WTC11 (cell line): ENCODE data around the gene CCAR1. TPM values are rescaled to one million over a fixed set of nuclear protein-coding genes. Genes with fewer than 3 reads are reported as not detected.
"Not testable (repeated sequence)": the region's sequence is repeated elsewhere in the genome, so short reads cannot be mapped to it uniquely, and the experiment has no call there.

Experiments used
- ATAC-seq: fragments of 200-7000 bp; cut with Tn5 transposase; 2 replicates; pipeline ENCODE4 v1.10.0; 2021; ENCODE audit warnings: mild to moderate bottlenecking, moderate library complexity
- CTCF ChIA-PET: fragments of 300-600 bp; sonication (Branson Sonifier 250); formaldehyde crosslinking; loops from one replicate; lab custom pipeline; 2021; ENCODE audit warnings: antibody characterized with exemption; lab: Charles Lee
- POLR2A ChIA-PET: fragments of 350-600 bp; sonication (Branson Sonifier 250); formaldehyde crosslinking; loops from one replicate; lab custom pipeline; 2021; ENCODE audit warnings: antibody characterized with exemption; lab: Charles Lee
- DNase-seq: peaks from one replicate; pipeline ENCODE4 v3.0.0; 2021; ENCODE audit warnings: low spot score
- H3K27ac Mint-ChIP-seq: 2 replicates; pipeline ENCODE4 v1.8.0; 2021; ENCODE audit warnings: mixed read lengths
- H3K27me3 Mint-ChIP-seq: 2 replicates; pipeline ENCODE4 v1.8.0; 2021; ENCODE audit warnings: low read depth, mild to moderate bottlenecking, moderate library complexity, mixed read lengths
- H3K36me3 Mint-ChIP-seq: 2 replicates; pipeline ENCODE4 v1.8.0; 2021; ENCODE audit warnings: mixed read lengths
- H3K4me1 Mint-ChIP-seq: 2 replicates; pipeline ENCODE4 v1.8.0; 2022; ENCODE audit warnings: mixed read lengths
- H3K4me3 Mint-ChIP-seq: 2 replicates; pipeline ENCODE4 v1.8.0; 2021; ENCODE audit warnings: mild to moderate bottlenecking, moderate library complexity, mixed read lengths
- H3K9me3 Mint-ChIP-seq: 2 replicates; pipeline ENCODE4 v1.8.0; 2021; ENCODE audit warnings: mixed read lengths
- ATF6 ChIP-seq: sonication (generic); formaldehyde crosslinking; IDR thresholded peaks from 2 replicates; pipeline ENCODE4 v1.8.1; 2023; ENCODE audit warnings: mild to moderate bottlenecking, missing genetic modification reagents
- CREM ChIP-seq: sonication (generic); formaldehyde crosslinking; IDR thresholded peaks from 2 replicates; pipeline ENCODE4 v1.8.1; 2022; ENCODE audit warnings: mild to moderate bottlenecking, missing genetic modification reagents, moderate library complexity
- CTCF ChIP-seq: fragments of 200-600 bp; IDR thresholded peaks from 2 replicates; pipeline ENCODE4 v1.8.0; 2022; ENCODE audit warnings: antibody characterized with exemption
- FOXK1 ChIP-seq: sonication (generic); formaldehyde crosslinking; IDR thresholded peaks from 2 replicates; pipeline ENCODE4 v1.8.0; 2022; ENCODE audit warnings: mild to moderate bottlenecking, moderate library complexity, missing genetic modification reagents
- GTF2I ChIP-seq: fragments of 250-450 bp; sonication (Bioruptor Pico); conservative IDR thresholded peaks from 2 replicates; pipeline ENCODE4 v1.4.0; 2021; ENCODE audit warnings: mild to moderate bottlenecking
- HMGA2 ChIP-seq: fragments of 250-450 bp; sonication (Bioruptor Pico); IDR thresholded peaks from 2 replicates; pipeline ENCODE4 v1.4.0; 2021; ENCODE audit warnings: mild to moderate bottlenecking, moderate library complexity
- NFE2L1 ChIP-seq: sonication (generic); formaldehyde crosslinking; IDR thresholded peaks from 2 replicates; pipeline ENCODE4 v1.8.1; 2023; ENCODE audit warnings: missing genetic modification reagents
- NFYB ChIP-seq: sonication (generic); formaldehyde crosslinking; conservative IDR thresholded peaks from 2 replicates; pipeline ENCODE4 v1.8.0; 2022; ENCODE audit warnings: low read depth, missing genetic modification reagents
- NR1H2 ChIP-seq: sonication (generic); formaldehyde crosslinking; IDR thresholded peaks from 2 replicates; pipeline ENCODE4 v1.9.0; 2021; ENCODE audit warnings: mild to moderate bottlenecking, moderate library complexity, missing genetic modification reagents
- ZBTB43 ChIP-seq: sonication (generic); formaldehyde crosslinking; IDR thresholded peaks from 2 replicates; pipeline ENCODE4 v1.8.1; 2023; ENCODE audit warnings: mild to moderate bottlenecking, missing genetic modification reagents
- ZNF219 ChIP-seq: sonication (generic); formaldehyde crosslinking; IDR thresholded peaks from 2 replicates; pipeline ENCODE4 v1.8.0; 2023; ENCODE audit warnings: missing genetic modification reagents, mild to moderate bottlenecking, borderline replicate concordance
- ZNF281 ChIP-seq: sonication (generic); formaldehyde crosslinking; IDR thresholded peaks from 2 replicates; pipeline ENCODE4 v1.8.0; 2023; ENCODE audit warnings: mild to moderate bottlenecking, missing genetic modification reagents
- ZNF416 ChIP-seq: fragments of 250-450 bp; sonication (Bioruptor Pico); IDR thresholded peaks from 2 replicates; pipeline ENCODE4 v1.9.0; 2021; ENCODE audit warnings: mild to moderate bottlenecking, inconsistent platforms
- ZNF512 ChIP-seq: sonication (generic); formaldehyde crosslinking; IDR thresholded peaks from 2 replicates; pipeline ENCODE4 v1.8.1; 2022; ENCODE audit warnings: missing genetic modification reagents, borderline replicate concordance
- total RNA-seq: library from RNA; stranded (reverse); gene quantifications from 3 replicates; pipeline ENCODE4 v1.2.3, GENCODE V29; 2021
- TF ChIP-seq, protein P1 (sequence below): sonication (generic); formaldehyde crosslinking; conservative IDR thresholded peaks from 2 replicates; pipeline ENCODE4 v1.8.1; 2022; ENCODE audit warnings: mild to moderate bottlenecking, missing genetic modification reagents

The CCAR1 gene
- total RNA-seq, 1 experiment from 2014 or later: 95.4 TPM

DNA sequence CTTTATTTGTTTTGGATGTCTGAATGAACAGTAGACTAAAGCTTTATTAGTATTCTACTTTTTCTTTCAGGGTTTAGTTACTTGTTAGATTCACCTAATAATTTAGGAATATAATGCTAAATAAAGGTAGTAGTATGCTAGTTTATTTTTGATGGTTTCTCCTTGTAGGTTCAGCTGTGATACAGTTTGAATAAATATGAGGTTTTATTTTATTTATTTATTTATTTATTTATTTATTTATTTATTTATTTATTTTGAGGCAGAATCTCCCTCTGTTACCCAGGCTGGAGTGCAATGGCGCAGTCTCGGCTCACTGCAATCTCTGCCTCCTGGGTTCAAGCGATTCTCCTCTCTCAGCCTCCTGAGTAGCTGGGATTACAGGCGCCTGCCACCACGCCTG is 19.6 kb downstream of the CCAR1 start:
- not testable (repeated sequence) for ATAC-seq
- H3K36me3 Mint-ChIP-seq: peaks cover 78% of the 10 kb centered on the region
- 0 out of 2 replicates have a peak, but pooled peaks have one; percentile 44 for TF ChIP-seq HMGA2
- TF ChIP-seq, all 79 proteins: peak for 1; not testable (repeated sequence) for 78
- DNase-seq, CTCF ChIA-PET, H3K4me3 Mint-ChIP-seq, H3K9me3 Mint-ChIP-seq, H3K27ac Mint-ChIP-seq, POLR2A ChIA-PET, H3K4me1 Mint-ChIP-seq, H3K27me3 Mint-ChIP-seq: not testable (repeated sequence)

DNA sequence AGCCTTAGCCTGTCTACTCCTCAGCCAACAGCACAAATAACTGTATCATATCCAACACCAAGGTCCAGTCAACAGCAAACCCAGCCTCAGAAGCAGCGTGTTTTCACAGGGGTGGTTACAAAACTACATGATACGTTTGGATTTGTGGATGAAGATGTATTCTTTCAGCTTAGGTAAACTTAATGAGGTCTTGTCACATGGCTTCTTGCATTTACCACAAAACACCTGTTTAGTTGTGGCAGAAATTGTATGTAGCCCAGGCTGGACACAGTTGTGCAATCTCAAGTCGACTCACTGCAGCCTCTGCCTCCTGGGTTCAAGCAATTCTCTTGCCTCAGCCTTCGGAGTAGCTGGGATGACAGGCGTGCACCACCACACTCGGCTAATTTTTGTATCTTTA is 21.4 kb downstream of the CCAR1 start:
- no peaks in the 10 kb centered on the region for H3K9me3 Mint-ChIP-seq
- DNase-seq: no peak
- H3K4me1 Mint-ChIP-seq: no peaks in the 10 kb centered on the region
- peaks cover 69% of the 10 kb centered on the region for H3K36me3 Mint-ChIP-seq
- POLR2A ChIA-PET: no interaction called here
- no peak for TF ChIP-seq GTF2I (CRISPR knock-in tag)
- TF ChIP-seq ZNF219 (CRISPR knock-in tag): no peak
- no peak for TF ChIP-seq FOXK1 (CRISPR knock-in tag)
- no peak for TF ChIP-seq NFYB (CRISPR knock-in tag)
- no peak for TF ChIP-seq ATF6 (CRISPR knock-in tag)
- no peak for TF ChIP-seq ZNF416 (CRISPR knock-in tag)
- TF ChIP-seq, protein P1, sequence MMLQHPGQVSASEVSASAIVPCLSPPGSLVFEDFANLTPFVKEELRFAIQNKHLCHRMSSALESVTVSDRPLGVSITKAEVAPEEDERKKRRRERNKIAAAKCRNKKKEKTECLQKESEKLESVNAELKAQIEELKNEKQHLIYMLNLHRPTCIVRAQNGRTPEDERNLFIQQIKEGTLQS (CRISPR knock-in tag): no peak
- no peak for TF ChIP-seq ZNF512 (CRISPR knock-in tag)
- no peak for TF ChIP-seq ZBTB43 (CRISPR knock-in tag)
- no peak for TF ChIP-seq CTCF
- no peak for TF ChIP-seq ZNF281
- TF ChIP-seq CREM (CRISPR knock-in tag): no peak
- no peak for TF ChIP-seq NR1H2 (CRISPR knock-in tag)
- no peak for TF ChIP-seq NFE2L1
- CTCF ChIA-PET: no interaction called here
- H3K27ac Mint-ChIP-seq: no peak overlapping the region
- no peaks in the 10 kb centered on the region for H3K27me3 Mint-ChIP-seq
- no peak for ATAC-seq
- H3K4me3 Mint-ChIP-seq: no peak overlapping the region
